ENCODE data around the gene MPP4.

Gene MPP4

GRCh38 chr2:201622306-201622970 is 76.0 kb downstream of the MPP4 start:
- no peak for DNase-seq

GRCh38 chr2:201621293-201621999 is 77.0 kb downstream of the MPP4 start:
- DNase-seq = no peak

GRCh38 chr2:201618744-201619662 is 79.4 kb downstream of the MPP4 start:
- DNase-seq = no peak

GRCh38 chr2:201608021-201608420 is 90.4 kb downstream of the MPP4 start:
- DNase-seq = no peak

- DNase-seq = no peak
Observed at GRCh38 chr2:201607568-201607967, 90.9 kb downstream of the MPP4 start.

GRCh38 chr2:201600906-201601305 is 97.5 kb downstream of the MPP4 start:
- DNase-seq = no peak

GRCh38 chr2:201597397-201597796 is 101.0 kb downstream of the MPP4 start:
- DNase-seq = no peak

Data from DMS79 (cell line).